HG03457 (cell line): ENCODE data around the gene DIPK1B.

Source experiments
- ATAC-seq: cut with Tn5 transposase; IDR thresholded peaks from one replicate; pipeline ENCODE4 v1.9.1; 2021; ENCODE audit warnings: moderate number of reproducible peaks; ENCODE audit not compliant: unreplicated experiment

Gene DIPK1B

GRCh38 chr9:136711751-136712689 is at the start of gene DIPK1B:
TSS of gene DIPK1B (plus strand) at chr9:136712572. CDS start at chr9:136712666, 94 bp downstream.
- no peak for ATAC-seq

GRCh38 chr9:136662656-136663581 is 49.5 kb upstream of the DIPK1B start, which contains the start of gene EGFL7:
TSS of gene EGFL7 (plus strand) at chr9:136662916. CDS start at chr9:136668283, 5,367 bp downstream.
- no peak for ATAC-seq

DNA sequence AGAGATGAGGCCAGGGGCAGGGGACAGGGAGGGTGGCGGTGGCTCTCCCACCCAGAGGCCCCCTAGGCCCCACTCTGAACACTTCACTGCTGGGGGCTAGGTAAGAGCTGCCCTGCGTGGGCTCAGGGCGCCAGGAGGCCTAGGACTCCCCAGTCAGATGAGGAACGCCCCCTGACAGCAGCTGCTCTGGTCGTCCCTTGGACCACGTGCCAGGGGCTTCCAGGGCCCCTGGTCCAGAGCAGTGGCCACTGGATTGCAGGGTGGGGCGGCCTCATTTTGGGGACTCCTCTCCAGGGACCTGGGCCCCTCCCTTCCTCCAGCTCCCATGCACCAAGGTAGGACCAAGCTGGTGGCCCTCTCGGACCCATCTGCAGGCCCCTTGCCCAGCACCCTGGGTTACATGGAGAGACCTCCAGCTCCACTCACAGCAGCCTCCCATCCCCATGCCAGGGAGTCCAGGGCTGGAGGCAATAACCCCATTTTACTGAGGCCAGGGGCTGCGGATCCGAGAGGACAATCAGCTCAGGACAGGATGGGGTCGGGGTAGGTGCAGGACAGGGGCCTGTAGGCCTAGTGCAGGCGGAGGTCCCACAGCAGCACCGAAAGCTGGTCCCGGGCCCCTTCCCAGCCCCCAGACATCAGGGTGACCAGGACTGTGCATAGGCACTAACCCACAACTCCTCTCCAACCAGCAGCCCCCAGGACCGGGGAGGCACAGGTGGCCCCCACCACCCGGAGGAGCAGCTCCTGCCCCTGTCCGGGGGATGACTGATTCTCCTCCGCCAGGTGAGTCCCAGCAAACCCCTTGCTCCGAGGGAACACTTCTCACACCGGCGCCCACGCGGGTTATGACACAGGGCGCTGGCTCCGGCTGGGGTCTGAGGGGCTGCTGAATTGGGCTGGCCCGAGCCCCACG is 48.1 kb upstream of the DIPK1B start:
- no peak for ATAC-seq

DNA sequence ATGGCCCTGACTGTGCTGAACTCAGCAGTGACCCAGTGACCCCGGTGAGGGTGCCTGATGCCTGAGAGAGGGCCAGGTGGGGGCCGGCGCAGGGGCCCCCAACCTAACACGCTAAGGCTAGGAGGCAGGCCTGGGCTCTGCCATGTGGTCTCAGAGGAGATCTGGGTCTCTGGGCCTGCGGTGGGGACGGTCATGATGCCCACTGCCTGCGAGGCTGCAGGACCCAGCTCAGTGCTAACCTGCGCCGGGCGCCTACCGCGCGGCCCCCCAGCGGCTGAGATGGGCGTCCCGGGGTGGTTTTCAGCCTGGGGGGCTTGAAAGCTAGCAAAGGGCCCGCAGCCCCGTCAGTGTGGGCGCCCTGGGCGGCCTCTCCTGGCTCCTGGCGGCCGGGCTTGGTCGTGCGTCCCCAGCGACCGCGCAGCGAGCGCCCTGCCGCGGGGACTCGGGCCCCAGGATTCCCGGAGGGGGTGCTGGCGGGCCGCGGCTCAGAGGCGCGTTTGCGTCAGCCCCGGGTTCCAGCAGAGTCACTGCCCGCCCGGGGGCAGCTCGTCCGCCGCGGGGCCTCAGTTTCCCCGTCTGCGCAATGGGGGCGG is 47.2 kb upstream of the DIPK1B start:
- no peak for ATAC-seq

DNA sequence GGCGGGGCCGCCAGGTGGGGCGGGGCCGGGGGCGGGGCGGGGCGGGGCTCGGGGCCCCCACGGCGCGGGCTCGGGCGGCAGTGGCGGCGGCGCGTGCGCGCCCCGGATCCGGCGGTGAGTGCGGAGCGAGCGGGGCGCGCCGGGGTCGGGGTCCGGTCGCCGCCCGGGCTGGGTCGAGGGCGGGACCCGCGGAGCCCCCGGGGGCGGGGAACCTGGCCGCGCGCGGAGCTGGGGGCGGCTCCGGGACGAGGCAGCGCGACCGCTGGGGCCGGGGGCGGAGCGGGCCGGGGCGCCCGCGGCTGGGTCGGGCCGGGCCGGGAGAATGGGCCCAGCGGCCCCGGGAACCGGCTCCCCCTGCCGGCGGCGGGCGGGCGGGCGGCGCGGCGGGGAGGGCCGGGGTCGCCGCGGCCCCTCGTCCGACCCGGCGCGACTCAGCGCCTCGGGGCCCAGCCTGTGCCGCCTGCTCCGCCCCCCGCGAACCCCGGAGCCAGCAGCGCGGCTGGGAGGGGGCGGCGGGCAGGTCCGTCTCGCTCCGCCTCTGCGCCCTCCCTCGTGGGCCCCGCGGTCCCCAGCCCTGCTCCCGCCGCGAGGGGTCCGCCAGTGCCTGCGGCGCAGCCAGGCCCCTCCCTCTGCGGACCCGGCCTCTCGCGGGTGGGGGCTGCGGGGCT is 46.5 kb upstream of the DIPK1B start:
- ATAC-seq = no peak

DNA sequence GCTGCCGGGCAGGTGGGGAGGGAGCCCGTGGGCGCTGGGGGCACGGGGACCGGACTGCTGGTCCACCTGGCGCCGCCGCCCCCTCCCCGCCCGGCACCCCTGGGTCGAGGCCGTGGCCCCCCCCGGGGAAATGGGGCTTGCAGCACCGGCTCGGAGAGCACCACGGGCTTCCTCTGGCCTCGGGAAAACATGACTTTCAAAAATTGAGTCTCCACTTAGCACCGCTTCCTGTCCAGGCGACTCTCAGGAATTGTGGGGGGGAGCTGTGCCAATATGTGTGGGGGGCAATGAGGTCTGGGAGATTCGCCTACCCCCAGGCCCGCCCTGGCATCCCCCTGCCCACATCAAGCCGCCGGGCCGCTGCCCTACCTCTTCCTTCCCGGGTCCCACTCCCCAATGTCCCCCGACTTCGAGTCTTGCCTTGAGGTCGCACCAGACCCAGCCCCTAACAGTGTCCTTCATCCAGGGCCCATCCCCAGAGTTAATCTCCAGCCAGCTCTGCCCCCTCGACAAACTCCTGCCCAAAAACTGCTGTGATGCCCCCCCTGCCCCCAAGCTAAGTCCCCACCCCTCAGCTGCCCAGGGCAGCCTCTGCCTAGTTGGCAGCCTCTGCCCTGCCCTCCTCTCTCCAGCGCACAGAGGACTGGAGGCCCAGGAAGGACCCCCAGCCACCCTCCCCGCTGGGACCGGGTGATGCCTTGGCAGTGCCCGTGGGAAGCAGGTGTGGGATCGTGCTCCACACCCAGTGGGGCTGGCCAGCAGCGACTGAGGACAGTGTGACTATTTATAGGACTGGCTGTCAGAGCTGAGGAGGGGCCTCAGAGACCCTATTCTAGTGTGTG is 45.8 kb upstream of the DIPK1B start:
- ATAC-seq = no peak

- ATAC-seq = no peak
Observed at GRCh38 chr9:136667214-136667939, 45.0 kb upstream of the DIPK1B start.

DNA sequence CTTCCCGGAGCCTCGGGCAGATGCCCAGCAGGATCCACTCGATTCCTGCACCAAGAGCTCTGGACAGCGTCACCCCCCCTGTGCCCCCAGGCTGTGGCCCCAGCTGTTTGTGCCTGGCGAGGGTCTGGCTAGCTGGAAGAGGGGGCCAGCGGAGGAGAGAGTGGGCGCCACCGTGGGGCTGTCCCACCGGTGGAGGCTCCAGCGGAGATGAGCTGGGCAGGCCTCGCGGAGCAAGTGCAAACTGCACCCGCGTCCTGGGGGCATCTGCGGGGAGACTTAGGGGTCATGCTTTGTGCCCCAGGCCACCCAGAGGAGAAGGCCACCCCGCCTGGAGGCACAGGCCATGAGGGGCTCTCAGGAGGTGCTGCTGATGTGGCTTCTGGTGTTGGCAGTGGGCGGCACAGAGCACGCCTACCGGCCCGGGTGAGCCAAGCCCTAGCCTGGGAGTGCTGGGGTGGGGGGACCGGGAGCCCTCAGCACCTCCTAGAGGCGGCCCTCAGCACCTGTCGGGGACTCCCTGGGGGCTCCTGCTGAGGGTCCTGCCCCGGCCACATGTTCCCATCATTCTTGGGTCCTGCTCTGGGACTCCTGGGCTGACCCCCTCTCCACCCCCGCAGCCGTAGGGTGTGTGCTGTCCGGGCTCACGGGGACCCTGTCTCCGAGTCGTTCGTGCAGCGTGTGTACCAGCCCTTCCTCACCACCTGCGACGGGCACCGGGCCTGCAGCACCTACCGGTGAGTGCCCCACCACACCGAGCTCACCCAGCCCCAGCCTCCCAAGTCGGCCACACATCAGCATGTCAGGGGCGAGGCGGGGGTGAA is 44.2 kb upstream of the DIPK1B start:
- ATAC-seq = no peak

- ATAC-seq = no peak
Observed at GRCh38 chr9:136668983-136669790, 43.2 kb upstream of the DIPK1B start.

GRCh38 chr9:136669791-136670464 is 42.4 kb upstream of the DIPK1B start:
- no peak for ATAC-seq

GRCh38 chr9:136670576-136671253 is 41.7 kb upstream of the DIPK1B start:
- no peak for ATAC-seq

DNA sequence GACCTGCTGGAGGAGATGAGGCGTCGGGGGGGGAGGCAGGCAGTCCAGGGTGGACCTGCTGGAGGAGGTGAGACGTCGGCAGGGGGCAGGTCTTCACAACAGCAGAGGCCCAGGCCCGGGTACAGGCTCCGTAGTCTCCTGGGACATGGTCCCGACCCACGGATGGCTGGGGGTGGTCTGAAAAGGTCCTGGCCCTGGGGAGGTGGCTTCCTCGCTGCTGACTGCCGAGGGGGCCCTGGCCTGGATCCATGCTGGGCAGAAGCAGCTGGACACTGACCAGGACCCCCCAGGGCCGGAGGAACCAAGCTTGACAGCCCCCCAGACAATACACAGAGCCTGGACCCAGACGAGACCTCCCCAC is 41.1 kb upstream of the DIPK1B start:
- ATAC-seq = no peak

DNA sequence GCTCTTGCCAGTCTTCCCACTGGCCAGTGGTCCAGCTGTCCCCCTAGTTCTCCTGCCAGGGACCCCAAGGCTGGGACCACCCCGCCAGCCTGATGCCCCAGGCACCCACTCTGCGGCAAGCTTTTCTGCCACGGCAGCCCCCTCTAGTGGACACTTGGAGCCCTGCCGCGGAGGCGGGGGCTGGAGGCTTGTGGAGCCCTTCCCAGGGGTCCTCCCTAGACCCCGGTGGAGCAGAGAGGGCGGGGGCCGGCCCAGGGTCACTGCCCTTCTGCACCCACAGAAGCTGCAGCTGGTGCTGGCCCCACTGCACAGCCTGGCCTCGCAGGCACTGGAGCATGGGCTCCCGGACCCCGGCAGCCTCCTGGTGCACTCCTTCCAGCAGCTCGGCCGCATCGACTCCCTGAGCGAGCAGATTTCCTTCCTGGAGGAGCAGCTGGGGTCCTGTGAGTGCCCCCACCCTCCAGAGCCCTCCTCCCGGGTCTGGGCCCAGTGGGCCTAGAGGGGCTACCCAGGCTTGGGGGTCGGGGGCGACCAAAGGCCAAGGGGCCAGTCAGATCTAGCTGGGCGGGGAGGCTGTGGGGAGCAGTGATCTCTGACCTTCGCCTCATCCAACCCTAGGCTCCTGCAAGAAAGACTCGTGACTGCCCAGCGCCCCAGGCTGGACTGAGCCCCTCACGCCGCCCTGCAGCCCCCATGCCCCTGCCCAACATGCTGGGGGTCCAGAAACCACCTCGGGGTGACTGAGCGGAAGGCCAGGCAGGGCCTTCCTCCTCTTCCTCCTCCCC is 40.5 kb upstream of the DIPK1B start:
- no peak for ATAC-seq

- ATAC-seq = no peak
Observed at GRCh38 chr9:136672431-136673087, 39.8 kb upstream of the DIPK1B start.
